ENCODE results near the gene PDE4D. TPM values are rescaled to one million over a fixed set of nuclear protein-coding genes. Genes with fewer than 3 reads are reported as not detected.

The PDE4D gene
- total RNA-seq, 4 donors from 2014 or later = 6.7 to 21.0 (median 15.0) TPM

- TF ChIP-seq CTCF (IDR thresholded peaks at IDR 0.05) = no peak
- TF ChIP-seq POLR2A (IDR thresholded peaks at IDR 0.05) = no peak
- no peak for DNase-seq (ENCODE audit: low spot score in 2 of 2)
- no peak overlapping the region for H3K4me3 ChIP-seq (ENCODE audit: low read depth, poor library complexity, severe bottlenecking)
- intact Hi-C loops (cut with DNase I; ENCODE audit: low total_unique reads) = no loop called here
- WGBS, 2 donors = 0 to 76% methylated on average over 1 of the region's 1 CpG
These were observed 360.4 kb downstream of the PDE4D start for GRCh38 chr5:59532979-59533729.

DNA sequence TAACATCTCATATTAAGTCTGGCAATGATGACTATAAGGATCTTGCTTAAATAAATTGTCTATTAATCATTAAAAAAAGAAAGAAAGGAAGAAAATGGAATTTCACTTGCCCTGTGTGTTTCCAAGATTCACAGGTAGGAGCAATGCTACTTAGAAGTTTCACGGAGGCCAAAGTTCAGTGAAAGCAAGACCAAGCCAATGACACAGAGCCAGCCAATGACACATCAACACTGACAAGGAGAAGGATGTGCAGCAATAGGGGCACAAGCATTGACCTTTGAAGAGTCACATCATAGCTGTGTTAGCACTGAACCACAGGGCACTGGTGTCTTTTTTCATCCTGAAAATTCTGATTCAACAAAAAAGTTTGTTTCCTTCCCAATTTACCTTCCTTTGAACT, 364.3 kb downstream of the PDE4D start:
- intact Hi-C loops (cut with DNase I; ENCODE audit: low total_unique reads) = no loop called here
- WGBS, 2 donors = 93 to 96% methylated on average over 1 of the region's 1 CpG
- TF ChIP-seq CTCF (IDR thresholded peaks at IDR 0.05) = no peak
- TF ChIP-seq POLR2A (IDR thresholded peaks at IDR 0.05) = no peak
- DNase-seq (ENCODE audit: low spot score in 2 of 2) = no peak
- no peak overlapping the region for H3K4me3 ChIP-seq (ENCODE audit: low read depth, poor library complexity, severe bottlenecking)

DNA sequence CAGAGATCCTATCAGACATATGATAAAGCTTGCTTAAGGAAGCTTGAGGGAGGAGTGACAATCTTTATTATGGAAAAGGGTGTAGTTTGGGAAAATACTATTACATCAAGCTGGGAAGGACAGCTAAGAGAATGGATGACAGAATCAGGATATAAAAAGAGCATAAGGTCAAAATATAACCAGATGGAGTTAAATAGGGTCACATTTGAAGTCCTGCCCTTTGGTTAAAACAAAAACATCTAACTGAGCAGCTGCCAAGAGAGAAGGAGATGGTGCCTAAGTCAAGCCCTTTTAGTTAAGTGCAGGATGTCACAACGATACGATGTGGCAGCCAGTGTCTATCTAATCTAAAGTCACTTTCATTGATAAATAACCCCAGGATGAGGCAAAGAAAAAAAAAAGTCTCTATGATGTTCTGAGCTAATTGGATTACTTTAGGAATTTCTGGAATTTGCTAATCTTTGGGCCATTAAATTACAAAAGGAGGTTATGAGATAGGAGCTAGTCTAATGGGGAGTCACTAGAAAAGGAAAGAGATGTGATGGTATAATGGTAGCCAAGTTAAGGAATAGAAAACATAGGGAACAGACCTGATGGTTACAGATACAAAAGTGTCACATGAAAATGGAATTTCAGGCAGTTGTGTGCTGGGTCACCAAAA, 365.2 kb downstream of the PDE4D start:
- no peak for DNase-seq (ENCODE audit: low spot score in 2 of 2)
- no peak for TF ChIP-seq CTCF (IDR thresholded peaks at IDR 0.05)
- no peak for TF ChIP-seq POLR2A (IDR thresholded peaks at IDR 0.05)
- 59 to 67% methylated on average over 2 of the region's 2 CpGs for WGBS, 2 donors
- H3K4me3 ChIP-seq (ENCODE audit: low read depth, poor library complexity, severe bottlenecking) = no peak overlapping the region
- intact Hi-C loops (cut with DNase I; ENCODE audit: low total_unique reads) = no loop called here

- 84 to 100% methylated on average over 1 of the region's 1 CpG for WGBS, 2 donors
- H3K4me3 ChIP-seq (ENCODE audit: low read depth, poor library complexity, severe bottlenecking) = no peak overlapping the region
- intact Hi-C loops (cut with DNase I; ENCODE audit: low total_unique reads) = no loop called here
- DNase-seq (ENCODE audit: low spot score in 2 of 2) = no peak
- TF ChIP-seq CTCF (IDR thresholded peaks at IDR 0.05) (no peak), POLR2A (IDR thresholded peaks at IDR 0.05) (no peak)
These were observed 367.6 kb downstream of the PDE4D start for GRCh38 chr5:59525957-59526356.

GRCh38 chr5:59525311-59525710, 368.2 kb downstream of the PDE4D start:
- DNase-seq (ENCODE audit: low spot score in 2 of 2) = no peak
- intact Hi-C loops (cut with DNase I; ENCODE audit: low total_unique reads) = no loop called here
- TF ChIP-seq CTCF (IDR thresholded peaks at IDR 0.05) (no peak), POLR2A (IDR thresholded peaks at IDR 0.05) (no peak)
- 93 to 95% methylated on average over 3 of the region's 3 CpGs for WGBS, 2 donors
- H3K4me3 ChIP-seq (ENCODE audit: low read depth, poor library complexity, severe bottlenecking) = no peak overlapping the region
